ENCODE data around the gene FSTL4.

Gene FSTL4

DNA sequence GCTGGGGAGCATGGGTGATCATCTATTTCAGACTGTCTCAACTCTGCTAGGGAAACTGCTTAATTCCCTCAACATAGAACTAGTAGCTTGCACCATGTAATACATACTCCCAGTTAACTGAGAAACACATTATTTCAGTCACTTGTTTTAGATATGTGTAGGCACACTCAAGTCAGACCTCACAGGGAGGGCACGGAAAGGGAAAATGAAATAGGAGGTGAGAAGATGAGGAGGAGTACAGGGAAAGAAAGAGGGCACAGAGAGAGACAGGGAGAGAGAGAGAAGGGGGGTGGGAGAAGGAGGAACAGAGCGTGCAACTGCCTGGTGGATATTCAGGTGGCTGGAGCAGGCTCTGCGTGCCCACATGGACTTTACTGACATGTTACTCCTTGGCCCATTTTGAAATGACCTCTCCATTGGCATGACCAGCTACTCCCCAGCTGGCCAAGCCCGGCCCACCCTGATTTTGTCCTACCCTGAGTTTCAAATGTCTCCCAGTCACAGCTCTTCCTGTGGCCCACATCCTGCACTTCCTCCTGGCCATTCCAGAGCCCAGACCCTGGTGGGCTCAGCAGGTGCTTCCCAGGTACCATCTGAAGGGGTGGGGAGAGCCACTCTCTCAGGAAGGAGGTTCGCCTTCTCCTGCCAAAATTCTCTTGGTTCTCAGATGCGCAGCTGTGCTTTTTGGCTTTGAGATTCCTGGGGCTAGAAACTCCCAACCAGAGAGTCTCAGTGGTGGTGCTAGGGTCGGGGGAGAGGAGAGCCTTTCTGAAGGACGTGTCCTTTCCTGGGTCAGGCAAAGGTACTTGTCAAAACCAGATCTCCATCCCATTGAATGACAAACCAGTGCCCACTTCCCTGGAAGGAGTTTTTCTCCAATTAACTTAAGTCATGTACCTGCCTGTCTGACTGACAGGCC is 229.4 kb downstream of the FSTL4 start:
- no peak for DNase-seq

DNA sequence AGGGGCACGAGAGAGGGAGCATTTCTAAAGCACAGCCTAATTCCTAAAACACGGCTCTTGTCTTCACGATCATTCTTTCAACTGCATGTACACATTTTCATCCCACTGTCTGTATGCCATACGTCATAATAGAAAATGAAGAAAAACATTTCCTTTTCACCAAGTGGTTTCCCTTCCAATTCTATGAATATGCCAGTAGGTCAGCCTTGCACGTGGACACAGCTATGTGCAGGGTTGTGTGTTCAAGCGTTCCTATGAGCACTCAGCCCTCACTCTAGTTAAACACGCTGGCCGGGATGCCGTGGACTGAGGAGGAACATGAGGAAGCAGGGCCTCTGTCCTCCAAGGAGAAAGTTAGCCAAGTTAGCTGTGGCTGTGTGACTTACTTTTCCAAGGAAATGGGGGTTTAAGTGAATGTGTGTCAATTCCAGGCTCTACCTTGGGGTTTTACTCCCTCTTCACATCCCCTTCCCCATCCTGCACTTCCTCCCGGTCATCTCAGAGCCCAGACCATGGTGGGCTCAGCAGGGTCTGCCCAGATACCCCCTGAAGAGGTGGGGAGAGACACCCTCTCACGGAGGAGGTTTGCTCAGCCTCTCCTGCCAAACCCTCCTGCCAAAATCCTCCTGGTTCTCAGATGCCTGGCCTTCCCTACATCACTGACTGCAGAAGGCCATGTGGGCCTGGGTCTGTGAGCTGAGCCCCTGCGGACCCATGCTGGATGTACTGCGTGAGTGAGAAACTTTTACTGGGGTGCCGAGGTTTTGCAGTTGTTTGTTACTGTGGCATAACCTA is 230.6 kb downstream of the FSTL4 start:
- no peak for DNase-seq

DNA sequence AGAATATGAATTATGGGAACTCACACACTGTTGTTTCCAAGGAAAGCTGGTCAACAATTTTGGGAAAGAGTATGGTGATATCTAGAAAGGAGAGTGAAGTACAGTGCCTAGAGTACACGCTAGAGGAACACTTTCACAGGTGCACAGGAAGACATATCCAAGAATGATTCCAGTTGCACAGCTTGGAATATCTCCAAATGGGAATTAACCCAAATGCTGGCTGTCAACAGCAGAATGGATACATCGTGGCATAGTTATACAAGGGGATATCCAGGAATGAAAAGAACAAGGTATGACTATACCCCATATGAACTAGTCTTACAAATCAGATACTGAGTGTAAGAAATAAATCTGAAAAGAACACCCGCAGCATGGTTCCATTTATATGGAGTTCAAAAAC is 231.3 kb downstream of the FSTL4 start:
- no peak for DNase-seq

DNA sequence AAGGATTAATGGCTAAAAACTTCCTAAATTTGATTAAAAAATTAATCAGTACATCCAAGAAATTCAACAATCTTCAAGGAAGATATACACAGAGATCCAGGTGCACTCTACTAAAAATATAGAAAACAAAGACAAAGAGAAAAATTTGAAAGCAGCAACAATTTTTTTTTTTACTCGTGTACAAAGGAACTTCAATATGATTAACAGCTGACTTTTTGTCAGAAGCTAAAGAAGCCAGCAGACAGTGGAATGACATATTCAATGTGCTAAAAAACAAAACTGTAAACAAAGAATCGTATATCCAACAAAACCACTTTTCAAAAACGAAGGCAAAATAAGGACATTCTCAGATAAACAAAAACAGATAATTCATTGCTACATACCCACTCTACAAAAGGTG is 234.6 kb downstream of the FSTL4 start:
- no peak for DNase-seq

DNA sequence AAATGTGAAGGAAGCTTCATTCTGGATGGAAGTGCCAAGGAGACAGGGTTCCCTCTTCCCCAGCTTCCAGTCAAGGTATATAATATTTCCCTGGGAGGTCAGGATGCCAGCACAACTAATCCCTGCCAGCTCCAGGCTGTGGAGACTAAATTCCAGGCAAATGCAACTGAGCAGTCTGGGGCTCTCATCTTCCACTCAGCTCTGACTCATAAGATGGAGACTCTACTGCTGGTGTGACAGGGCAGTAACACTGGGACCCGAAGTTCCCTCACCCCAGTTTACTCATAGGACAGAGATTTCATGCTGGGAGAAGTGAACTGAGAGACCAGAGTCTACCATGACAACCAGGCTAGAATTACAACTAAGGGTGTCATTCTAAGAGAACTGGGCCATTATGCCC is 235.4 kb downstream of the FSTL4 start:
- DNase-seq, result no peak

DNA sequence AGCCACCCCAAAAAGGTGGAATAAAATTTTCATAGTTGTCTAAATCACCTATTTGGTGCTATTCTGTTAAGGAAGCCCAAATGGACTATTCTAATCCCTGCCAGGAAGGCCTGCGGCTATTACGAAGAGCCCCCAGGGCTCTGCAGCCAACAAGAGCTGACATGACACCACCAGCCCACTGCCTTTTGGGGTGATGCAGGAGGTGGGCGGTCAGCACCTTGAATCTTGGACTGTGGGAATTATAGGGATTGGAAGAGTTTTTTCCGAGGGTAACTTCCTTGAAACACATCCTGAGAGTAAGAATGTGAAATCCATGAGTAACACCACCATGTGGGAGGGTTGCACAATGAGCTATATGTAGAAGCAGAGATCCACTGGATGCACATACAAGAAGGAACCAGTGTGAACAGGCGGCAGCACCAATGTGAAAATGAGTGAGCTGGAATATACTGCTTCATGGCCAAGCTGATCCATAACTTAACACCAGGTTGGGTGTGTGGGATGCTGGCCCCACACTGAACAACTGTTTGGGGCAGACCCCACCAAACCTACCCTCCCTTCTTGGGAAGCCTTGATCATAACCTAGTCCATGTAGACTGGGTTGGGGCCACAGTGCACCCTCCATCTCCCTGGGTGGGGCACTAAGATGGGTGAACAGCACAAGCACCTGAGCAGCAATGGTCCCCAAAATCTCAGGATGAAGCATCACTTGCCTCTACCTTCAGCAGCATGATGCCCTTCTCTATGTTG is 239.0 kb downstream of the FSTL4 start:
- no peak for DNase-seq

DNA sequence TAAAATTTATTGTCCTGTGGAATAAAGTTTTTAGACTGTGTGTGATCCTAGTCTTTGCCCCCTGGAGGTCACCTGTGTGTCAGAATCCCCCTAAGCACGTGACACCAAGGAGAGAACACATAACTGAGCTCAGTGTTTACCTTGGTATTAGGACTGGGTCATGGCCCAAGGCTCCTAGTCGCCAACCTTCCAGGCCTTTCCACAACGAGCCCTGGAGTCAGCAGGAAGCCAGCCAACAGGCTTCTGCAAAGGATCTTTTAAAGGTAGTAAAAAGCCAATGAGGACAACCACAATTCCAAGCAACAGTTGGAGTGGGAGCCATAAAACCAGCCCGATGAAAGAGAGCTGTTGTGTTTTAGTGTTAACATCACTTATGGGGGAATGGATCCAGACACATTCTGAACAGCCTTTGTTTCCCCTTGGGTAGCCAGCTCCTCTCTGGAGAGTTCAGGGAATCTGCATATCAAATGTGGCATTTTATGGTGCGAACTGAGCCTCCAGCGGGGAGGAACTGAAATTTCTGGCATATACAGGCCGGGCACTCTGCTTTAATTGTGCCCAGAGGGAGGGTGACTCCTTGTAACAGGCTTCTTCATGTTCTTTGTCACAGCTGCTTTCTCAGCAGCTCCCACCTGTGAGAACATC is 239.9 kb downstream of the FSTL4 start:
- DNase-seq, result no peak

DNA sequence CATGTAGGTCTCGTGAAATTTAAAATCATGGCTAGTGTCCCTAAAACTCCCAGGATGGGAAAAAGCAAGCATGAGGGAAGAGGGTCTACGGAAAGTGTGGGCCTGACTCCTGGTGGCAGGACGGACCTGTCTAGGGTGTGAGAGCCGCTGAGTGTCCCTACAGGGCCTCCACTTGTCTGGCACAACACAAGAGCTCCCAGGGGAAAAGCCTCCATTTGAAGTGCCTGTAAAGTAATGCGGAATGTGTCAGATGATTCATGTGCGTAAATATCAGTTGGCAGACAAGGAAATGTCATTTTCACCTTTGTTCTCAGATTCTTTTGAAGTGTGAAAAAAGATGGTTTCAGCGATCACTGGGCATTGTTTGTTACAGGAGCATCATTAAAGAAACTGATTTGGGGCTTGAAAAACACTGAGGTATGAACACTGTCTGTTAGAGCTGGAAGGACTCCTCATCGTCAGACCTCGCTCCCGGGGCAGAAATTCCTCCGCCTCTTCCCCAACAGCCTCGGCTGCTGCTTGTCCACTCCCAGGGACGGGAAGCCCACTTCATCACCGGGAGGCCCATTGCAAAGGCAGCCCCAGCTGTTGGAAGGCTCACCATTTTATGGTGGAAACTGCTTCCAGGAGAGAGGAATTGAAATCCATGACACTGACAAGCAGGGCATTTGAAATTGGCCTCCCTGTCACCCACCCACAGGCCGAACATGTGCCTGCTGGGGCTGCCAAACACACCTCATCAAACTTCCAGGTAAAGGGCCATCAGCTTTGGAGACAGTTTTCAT is 240.8 kb downstream of the FSTL4 start:
- DNase-seq, result no peak

DNA sequence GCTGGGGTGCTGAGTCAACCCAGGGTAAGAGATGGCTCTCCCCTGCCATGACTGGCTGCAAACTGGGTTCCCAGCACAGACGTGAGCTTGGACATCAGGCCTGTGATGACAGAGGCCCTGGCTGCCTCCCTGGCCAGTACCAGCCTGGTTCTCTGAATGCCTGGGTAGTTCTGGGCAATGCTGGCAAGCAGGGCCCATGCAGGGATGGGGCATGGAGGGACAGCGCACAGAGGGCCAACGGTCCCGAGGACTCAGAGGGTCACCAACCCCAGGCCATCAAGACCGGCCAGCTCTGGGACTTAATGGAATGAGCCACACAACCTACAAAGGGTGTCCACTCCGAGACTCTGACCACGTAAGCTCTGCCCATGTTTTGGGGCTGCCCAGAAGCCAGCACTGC is 241.4 kb downstream of the FSTL4 start:
- DNase-seq, result no peak

DNA sequence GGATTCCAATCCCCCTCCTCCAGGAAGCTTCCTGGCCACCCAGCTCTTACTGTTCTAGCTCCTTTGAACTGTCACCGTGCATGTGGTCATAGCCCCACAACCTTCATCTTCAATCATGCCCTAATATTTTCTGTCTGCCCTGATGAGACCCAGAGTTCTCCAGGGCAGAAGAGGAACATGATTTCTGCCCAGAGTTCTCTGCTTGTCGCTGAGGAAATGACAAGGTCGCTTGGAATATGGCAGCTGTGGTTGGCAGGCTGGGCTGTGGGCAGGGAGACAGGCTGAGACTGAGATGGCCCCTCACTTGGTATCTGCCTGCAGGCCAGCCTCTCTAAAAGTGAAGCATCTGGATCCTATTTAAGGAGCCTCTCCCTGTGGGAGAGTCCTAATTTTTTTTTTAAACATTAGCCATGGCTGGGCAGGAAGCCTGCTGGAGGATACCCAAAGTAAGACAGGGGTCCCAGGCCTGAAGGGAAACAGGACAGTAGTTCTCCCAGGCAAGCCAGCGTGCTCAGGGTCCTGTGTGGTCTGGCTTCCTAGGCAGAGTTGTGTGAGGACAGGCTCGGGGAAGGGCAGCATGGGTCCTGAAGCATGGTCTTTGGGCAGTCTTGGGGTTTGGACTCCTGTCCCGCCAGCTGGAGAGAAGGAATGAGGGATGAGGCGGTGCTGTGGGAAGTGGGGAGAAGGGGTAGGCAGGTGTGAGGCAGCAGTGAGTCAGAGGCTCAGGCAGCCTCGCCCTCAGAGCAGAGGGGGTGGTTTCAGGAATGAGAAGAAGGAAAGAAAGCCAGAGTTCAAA is 242.1 kb downstream of the FSTL4 start:
- DNase-seq, result no peak

DNA sequence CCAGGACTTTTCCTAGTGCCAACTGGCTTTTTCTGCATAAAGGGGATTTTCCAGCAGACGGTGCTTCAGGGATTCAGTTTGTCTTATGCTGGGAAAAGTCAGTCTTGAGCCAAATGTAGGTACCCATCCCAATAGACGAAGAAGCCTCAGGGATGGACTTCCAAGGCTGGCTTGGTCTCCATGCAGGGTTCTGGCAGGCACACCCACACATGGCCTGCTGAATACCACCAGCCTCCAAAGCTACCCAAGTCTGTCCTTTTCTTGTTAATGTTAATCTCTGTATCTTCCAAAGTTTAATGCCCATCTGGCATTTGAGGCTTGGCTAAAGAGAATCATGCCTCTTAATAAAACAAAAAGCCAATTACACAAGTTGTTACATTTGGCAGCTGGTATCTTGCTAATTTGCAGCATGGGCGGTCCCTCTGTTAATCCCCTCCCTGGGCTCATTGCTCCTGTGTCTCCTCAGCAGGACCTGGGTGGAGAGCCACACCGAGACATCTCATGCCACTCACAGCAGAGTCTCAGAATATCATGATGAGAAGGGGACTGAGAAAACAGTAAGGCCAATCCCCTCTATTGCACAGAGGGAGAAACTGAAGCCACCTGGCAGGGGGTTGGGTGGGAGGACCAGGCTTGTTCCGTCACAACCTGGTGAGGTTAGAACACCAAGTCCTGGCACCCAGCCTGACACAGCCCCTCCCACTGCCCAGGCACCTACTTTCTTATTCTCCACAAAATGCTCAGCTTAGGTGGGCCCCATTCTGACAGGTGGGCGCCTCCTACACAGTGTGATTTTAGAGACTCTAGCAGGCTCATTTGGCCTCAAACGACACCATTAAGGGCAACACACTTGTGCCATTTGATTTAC is 243.2 kb downstream of the FSTL4 start:
- no peak for DNase-seq

DNA sequence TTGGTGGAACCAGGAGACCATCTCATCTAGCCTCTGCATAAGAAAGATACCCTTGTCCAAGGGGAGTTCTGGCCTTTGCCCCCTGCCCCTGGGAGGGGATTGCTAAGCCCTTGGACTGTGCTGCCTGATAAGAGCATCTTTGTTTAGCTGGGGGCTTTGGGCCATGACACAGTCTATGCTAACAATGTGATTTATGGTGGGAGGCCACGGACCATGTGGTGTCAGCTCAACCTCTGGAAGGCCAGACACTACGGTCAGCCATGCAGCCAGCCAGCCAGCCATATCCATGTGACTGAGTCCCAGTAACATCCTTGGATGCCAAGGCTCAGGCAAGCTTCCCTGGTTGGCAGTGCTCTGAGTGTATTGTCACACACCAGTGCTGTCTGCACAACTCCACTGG is 244.4 kb downstream of the FSTL4 start:
- DNase-seq, result no peak

DNA sequence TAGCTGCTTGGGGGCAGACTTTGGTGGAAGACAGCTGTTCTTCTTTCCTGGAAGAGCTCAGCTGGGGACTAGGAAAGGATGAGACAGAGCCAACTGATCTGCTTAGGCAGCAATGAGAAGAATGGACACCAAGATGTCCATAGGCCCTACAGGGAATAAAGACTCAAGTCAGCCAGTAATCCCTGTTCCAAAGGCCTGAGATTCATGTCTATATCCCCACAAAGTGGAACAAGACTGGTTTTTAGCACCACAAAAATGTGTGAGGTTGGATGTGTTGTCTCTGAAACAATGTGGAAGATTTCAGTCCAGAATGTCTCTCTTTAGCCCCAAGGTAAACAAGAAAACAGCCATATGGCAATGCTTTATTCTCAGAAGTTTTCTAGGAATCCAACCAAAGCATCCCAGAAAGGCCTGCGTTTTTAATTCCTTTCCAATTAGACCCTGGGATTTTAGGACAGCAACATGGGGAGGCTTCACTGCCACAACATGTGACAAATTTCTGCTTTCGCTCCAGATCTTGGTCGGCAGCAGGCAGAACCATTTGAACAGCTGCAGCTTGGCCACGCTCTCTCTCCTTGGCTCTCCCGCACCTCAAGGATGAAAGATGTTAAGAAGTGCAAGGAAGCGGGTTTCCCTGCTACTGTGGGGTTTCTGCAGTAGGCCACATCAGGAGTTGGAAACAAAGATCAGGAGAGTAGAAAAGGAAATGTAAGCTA is 245.1 kb downstream of the FSTL4 start:
- no peak for DNase-seq

DNA sequence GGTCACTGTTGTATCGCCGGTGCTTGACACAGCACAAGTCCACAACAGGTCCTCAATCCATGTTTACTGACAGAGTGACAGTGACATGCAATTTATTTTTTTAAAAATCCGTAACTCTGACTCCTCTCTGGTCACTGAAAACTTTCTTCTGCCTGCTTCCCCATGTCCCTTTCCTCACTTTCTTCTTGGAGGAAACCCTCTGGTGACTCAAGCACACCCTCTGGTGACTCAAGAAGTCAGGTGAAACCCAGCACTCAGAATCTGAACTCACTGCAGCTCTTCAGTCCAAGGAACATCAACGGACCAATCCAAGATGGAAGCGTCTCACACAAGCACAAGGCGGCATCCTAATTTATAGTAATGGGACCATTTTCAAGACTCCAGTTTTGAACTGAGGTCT is 245.9 kb downstream of the FSTL4 start:
- no peak for DNase-seq

DNA sequence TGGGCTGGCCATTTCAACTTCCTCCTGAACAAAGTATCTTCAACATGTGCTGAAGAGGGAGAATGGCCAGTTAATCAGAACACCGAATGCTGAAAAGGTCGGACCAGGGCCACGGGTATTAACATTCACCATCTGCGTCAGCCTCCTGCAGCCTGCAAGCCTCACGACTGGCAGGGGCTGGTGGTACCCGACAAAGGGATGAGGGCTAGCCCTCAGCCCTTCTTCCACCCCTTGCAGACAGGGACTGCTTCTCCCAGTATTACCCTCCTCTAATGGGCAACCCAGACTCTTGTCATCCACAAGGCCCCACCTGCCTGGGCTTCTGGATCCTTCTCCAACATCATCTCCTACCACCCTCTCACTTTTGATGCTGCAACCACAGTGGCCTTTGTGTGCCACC is 246.6 kb downstream of the FSTL4 start:
- no peak for DNase-seq

DNA sequence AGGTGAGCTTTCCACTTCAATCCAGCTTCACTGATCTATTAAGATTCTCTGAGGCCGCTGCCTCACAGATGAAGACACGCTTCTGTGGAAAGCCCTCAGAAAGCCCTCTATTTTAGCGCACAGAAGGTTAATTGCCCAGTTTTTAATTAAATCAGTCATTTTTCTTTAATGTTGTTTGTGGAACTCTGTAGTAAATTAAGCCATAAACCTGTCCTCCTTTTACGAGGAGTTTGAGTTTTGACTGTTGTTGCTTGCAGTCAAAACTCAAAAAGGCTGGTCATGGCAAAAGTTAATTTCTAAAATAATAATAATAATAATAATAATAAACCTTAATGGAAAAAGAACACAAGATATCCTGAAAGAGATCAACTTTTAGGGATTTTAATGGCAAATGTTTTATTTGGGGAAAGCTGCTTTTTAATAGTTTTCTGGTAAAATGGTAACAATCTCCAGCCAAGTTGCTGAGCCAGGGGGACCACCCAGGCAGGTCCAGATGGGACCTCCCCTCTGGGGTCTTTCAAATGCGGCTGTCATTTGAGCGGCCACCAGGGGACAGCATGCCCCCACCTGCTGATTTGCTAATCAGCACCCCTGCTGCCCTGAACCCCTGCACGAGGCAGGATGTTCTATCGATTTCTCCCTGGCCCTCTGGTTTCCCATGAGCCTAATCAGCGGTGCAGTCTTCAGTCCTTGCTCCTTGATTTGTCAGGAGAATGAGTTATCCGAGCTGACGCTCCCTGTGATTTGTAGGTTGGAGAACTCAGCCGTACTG is 247.2 kb downstream of the FSTL4 start:
- DNase-seq, result no peak

DNA sequence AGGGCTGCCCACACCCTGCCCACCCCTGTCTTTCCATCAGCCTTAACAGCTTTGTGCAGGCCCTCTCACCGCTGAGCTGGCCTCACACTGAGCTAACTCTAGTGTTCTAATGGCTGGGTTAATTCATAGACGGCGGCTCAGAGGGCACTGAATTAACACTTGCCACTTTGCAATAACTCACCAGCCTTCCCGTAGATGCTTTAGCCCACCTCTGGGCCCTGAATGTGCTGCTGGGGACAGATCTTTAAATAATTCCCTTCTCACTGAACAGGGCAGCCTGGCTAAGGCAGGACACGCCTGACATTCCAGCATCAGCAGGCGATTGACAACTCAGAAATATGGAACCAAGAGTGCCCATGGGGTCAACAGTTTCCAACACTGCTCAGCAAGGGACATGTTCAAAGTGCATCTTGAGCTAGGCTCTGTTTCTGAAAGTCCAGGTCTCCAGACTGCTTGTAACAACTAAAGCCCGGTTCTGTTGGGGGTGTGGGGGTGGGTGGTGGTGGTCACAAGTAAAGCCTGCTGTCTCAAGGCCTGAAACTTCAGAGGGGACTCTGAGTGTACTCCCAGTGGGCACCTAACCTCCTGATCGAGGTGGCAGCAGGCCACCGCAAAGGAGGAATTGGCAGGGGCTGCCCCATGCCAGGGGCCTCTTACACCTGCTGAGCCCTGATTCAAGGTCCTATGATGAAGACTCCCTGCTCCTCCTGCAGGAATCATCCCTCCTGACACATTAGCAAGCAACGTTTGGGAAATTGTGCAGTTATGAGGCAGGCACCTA is 248.3 kb downstream of the FSTL4 start:
- no peak for DNase-seq

DNA sequence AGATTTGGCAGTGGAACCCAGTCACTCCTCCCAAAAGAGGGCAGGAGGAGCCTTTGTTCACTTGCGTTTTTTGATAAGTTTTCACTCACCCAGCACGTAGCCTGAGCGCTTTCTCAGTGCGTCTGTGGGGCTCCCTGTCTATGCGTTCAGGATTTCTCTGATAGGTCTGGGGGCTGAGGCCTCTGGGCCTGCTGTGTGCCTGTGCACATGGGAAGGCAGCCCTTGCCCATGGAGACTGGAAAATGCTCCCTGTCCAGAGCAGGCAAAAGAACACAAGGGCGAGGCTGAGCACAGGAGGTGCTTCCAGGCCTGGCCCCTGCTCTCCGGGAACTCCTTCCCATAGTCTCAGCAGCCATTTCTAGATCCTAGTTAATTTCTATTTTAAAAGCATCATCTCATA is 249.9 kb downstream of the FSTL4 start:
- DNase-seq, result no peak
